ENCODE measurements around the gene ZP3.
"Not testable (repeated sequence)": the region's sequence is repeated elsewhere in the genome, so short reads cannot be mapped to it uniquely, and the experiment has no call there.

Gene ZP3

GRCh38 chr7:76476742-76477474 is 52.2 kb downstream of the ZP3 start:
- H3K4me3 ChIP-seq (ENCODE audit: low read depth, low read length); DNase-seq (ENCODE audit: low read depth): not testable (repeated sequence)

GRCh38 chr7:76479628-76480027 is 54.9 kb downstream of the ZP3 start:
- not testable (repeated sequence) for DNase-seq (ENCODE audit: low read depth); H3K4me3 ChIP-seq (ENCODE audit: low read depth, low read length)

- DNase-seq (ENCODE audit: low read depth); H3K4me3 ChIP-seq (ENCODE audit: low read depth, low read length): not testable (repeated sequence)
Measured at GRCh38 chr7:76480403-76481253, 55.9 kb downstream of the ZP3 start.

- DNase-seq (ENCODE audit: low read depth); H3K4me3 ChIP-seq (ENCODE audit: low read depth, low read length): not testable (repeated sequence)
Measured at GRCh38 chr7:76482660-76483059, 57.9 kb downstream of the ZP3 start.

GRCh38 chr7:76483081-76483480 is 58.3 kb downstream of the ZP3 start:
- not testable (repeated sequence) for DNase-seq (ENCODE audit: low read depth); H3K4me3 ChIP-seq (ENCODE audit: low read depth, low read length)

- DNase-seq (ENCODE audit: low read depth): not testable (repeated sequence)
Measured at GRCh38 chr7:76484456-76484855, 59.7 kb downstream of the ZP3 start.

GRCh38 chr7:76485822-76486610 is 61.3 kb downstream of the ZP3 start:
- not testable (repeated sequence) for DNase-seq (ENCODE audit: low read depth); H3K4me3 ChIP-seq (ENCODE audit: low read depth, low read length)

More at GRCh38 chr7:76484456-76484855, 59.7 kb downstream of the ZP3 start:
- not testable (repeated sequence) for H3K4me3 ChIP-seq (ENCODE audit: low read depth, low read length)

GRCh38 chr7:76486618-76487017 is 61.9 kb downstream of the ZP3 start:
- DNase-seq (ENCODE audit: low read depth); H3K4me3 ChIP-seq (ENCODE audit: low read depth, low read length): not testable (repeated sequence)

- H3K4me3 ChIP-seq (ENCODE audit: low read depth, low read length); DNase-seq (ENCODE audit: low read depth): not testable (repeated sequence)
Measured at GRCh38 chr7:76487969-76488368, 63.2 kb downstream of the ZP3 start.
